AG10803 (cell line): ENCODE results near the gene ASF1B.

ENCODE experiments used
- DNase-seq: peaks from one replicate; pipeline ENCODE4 v3.0.0; 2010; ENCODE audit warnings: low read depth
- H3K4me3 ChIP-seq: 2 replicates; pipeline ENCODE4 v1.5.1; 2011; ENCODE audit warnings: mild to moderate bottlenecking, low read length, control low read depth
- TF ChIP-seq, protein P1 (sequence below): conservative IDR thresholded peaks from 2 replicates; pipeline ENCODE4 v1.5.1; 2011; ENCODE audit warnings: mild to moderate bottlenecking, low read length, control low read depth, inconsistent platforms

The ASF1B gene

GRCh38 chr19:14165990-14166830, 29.8 kb upstream of the ASF1B start:
- H3K4me3 ChIP-seq, result no peak overlapping the region
- DNase-seq, result no peak
- TF ChIP-seq, protein P1, sequence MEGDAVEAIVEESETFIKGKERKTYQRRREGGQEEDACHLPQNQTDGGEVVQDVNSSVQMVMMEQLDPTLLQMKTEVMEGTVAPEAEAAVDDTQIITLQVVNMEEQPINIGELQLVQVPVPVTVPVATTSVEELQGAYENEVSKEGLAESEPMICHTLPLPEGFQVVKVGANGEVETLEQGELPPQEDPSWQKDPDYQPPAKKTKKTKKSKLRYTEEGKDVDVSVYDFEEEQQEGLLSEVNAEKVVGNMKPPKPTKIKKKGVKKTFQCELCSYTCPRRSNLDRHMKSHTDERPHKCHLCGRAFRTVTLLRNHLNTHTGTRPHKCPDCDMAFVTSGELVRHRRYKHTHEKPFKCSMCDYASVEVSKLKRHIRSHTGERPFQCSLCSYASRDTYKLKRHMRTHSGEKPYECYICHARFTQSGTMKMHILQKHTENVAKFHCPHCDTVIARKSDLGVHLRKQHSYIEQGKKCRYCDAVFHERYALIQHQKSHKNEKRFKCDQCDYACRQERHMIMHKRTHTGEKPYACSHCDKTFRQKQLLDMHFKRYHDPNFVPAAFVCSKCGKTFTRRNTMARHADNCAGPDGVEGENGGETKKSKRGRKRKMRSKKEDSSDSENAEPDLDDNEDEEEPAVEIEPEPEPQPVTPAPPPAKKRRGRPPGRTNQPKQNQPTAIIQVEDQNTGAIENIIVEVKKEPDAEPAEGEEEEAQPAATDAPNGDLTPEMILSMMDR, result no peak

DNA sequence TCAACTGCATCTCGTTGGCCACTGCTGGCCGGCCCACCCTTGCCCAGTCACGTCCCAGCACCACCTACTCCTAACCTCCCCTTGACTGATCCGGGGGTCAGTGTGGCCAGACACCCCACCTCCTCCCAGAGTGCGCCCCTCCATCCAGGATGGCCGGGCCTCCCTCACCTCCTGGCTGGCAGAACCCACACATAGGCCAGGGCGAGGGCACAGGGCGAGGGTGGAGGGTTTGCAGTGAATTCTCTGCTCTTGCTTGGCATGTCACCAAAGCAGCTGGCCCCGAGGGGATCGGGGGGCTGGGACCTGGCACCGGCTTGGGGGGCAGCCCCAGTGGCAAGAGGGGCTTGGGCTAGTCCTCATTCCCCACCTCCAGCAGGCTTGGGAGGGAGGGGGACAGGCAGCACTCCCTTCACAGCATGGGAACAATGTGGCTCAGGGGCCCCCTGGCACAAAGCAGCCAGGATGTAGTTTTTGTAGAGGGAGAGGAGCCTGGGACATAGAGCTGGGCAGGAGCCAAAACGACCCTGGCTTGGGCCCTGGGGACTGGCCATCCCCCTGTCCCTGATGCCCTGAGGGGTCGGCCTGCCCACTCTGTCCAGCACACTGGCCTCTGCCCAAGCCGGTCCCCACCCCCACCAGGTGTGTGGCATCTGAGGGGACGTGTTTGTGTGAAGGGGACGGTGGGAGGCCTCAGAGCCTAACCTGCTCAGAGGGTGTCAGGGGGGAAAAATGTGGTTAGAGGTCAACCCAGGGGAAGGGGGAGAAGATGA, 28.5 kb upstream of the ASF1B start:
- H3K4me3 ChIP-seq, result no peak overlapping the region
- TF ChIP-seq, protein P1, result no peak
- no peak for DNase-seq

GRCh38 chr19:14164082-14164481, 27.7 kb upstream of the ASF1B start:
- TF ChIP-seq, protein P1, result no peak
- no peak for DNase-seq
- H3K4me3 ChIP-seq, result no peak overlapping the region

GRCh38 chr19:14162871-14163297, 26.5 kb upstream of the ASF1B start:
- H3K4me3 ChIP-seq, result no peak overlapping the region
- DNase-seq, result no peak
- TF ChIP-seq, protein P1, result no peak

GRCh38 chr19:14161305-14161704, 24.9 kb upstream of the ASF1B start:
- no peak overlapping the region for H3K4me3 ChIP-seq
- no peak for DNase-seq
- TF ChIP-seq, protein P1, result no peak

GRCh38 chr19:14160017-14160703, 23.8 kb upstream of the ASF1B start:
- no peak for DNase-seq
- TF ChIP-seq, protein P1, result no peak
- no peak overlapping the region for H3K4me3 ChIP-seq
